SK-N-MC (cell line): ENCODE measurements around the gene TBXT.

Experiments used
- DNase-seq: peaks from one replicate; pipeline ENCODE4 v3.0.0-alpha.2; 2011; ENCODE audit warnings: low read depth, low spot score
- H3K27ac ChIP-seq: fragments of 200-600 bp; sonication (generic); 2 replicates; pipeline ENCODE4 v1.5.1; 2016; ENCODE audit warnings: mixed run types
- H3K36me3 ChIP-seq: fragments of 200-600 bp; sonication (generic); 2 replicates; pipeline ENCODE4 v1.6.1; 2017; ENCODE audit warnings: antibody characterized with exemption, low read length, mixed read lengths; ENCODE audit not compliant: insufficient read depth
- H3K4me3 ChIP-seq: fragments of 200-600 bp; sonication (generic); 2 replicates; pipeline ENCODE4 v1.5.1; 2016
- H3K9ac ChIP-seq: fragments of 200-600 bp; sonication (generic); 2 replicates; pipeline ENCODE4 v1.8.0; 2017; ENCODE audit warnings: mixed run types, mixed read lengths; ENCODE audit not compliant: insufficient read length
- H3K9me3 ChIP-seq: fragments of 200-600 bp; sonication (generic); 2 replicates; pipeline ENCODE4 v1.6.1; 2017; ENCODE audit warnings: low read depth, mild to moderate bottlenecking, antibody characterized with exemption, low read length, moderate library complexity, mixed read lengths
- EZH2 ChIP-seq: fragments of 200-600 bp; sonication (generic); IDR thresholded peaks from one replicate; pipeline ENCODE4 v1.6.1; 2017; ENCODE audit warnings: antibody characterized with exemption
- FOXP2 ChIP-seq: optimal IDR thresholded peaks from 2 replicates; pipeline ENCODE3; 2011; ENCODE audit warnings: mild to moderate bottlenecking, moderate library complexity; ENCODE audit not compliant: insufficient read depth; ENCODE audit errors: extremely low read length, control extremely low read depth
- POLR2AphosphoS5 ChIP-seq: IDR thresholded peaks from 2 replicates; pipeline ENCODE4 v1.6.1; 2012; ENCODE audit warnings: mild to moderate bottlenecking, low read depth, low read length, borderline replicate concordance

TBXT gene

GRCh38 chr6:166174031-166174430 is 6.4 kb upstream of the TBXT start:
- H3K9me3 ChIP-seq: no peaks in the 10 kb centered on the region
- DNase-seq: no peak
- H3K9ac ChIP-seq: no peak overlapping the region
- no peak overlapping the region for H3K27ac ChIP-seq
- no peak overlapping the region for H3K4me3 ChIP-seq
- TF ChIP-seq POLR2AphosphoS5 (no peak), EZH2 (no peak), FOXP2 (no peak)
- H3K36me3 ChIP-seq: no peaks in the 10 kb centered on the region

- no peak overlapping the region for H3K9ac ChIP-seq
- DNase-seq: peak; percentile 32
- H3K9me3 ChIP-seq: no peaks in the 10 kb centered on the region
- no peak overlapping the region for H3K27ac ChIP-seq
- TF ChIP-seq EZH2 (no peak), POLR2AphosphoS5 (no peak), FOXP2 (no peak)
- peak overlapping the region; percentile 59 for H3K4me3 ChIP-seq
- no peaks in the 10 kb centered on the region for H3K36me3 ChIP-seq
Observed at GRCh38 chr6:166173281-166173951, 5.8 kb upstream of the TBXT start.

- no peaks in the 10 kb centered on the region for H3K9me3 ChIP-seq
- H3K4me3 ChIP-seq: peak overlapping the region; percentile 59; the same call in 1 of the 2 replicates
- DNase-seq: no peak
- no peak overlapping the region for H3K9ac ChIP-seq
- no peak for TF ChIP-seq POLR2AphosphoS5
- TF ChIP-seq FOXP2: no peak
- TF ChIP-seq EZH2: no peak
- no peak overlapping the region for H3K27ac ChIP-seq
- H3K36me3 ChIP-seq: no peaks in the 10 kb centered on the region
Observed at GRCh38 chr6:166172546-166172945, 4.9 kb upstream of the TBXT start.

- H3K9ac ChIP-seq: no peak overlapping the region
- H3K9me3 ChIP-seq: no peaks in the 10 kb centered on the region
- H3K27ac ChIP-seq: no peak overlapping the region
- TF ChIP-seq EZH2: no peak
- TF ChIP-seq FOXP2: no peak
- TF ChIP-seq POLR2AphosphoS5: no peak
- DNase-seq: no peak
- no peak overlapping the region for H3K4me3 ChIP-seq
- no peaks in the 10 kb centered on the region for H3K36me3 ChIP-seq
Observed at GRCh38 chr6:166169549-166170421, 2.1 kb upstream of the TBXT start.

- TF ChIP-seq EZH2: peak; percentile 96
- TF ChIP-seq POLR2AphosphoS5: no peak
- no peak for TF ChIP-seq FOXP2
- no peak for DNase-seq
- H3K4me3 ChIP-seq: no peak overlapping the region
Observed at GRCh38 chr6:166168616-166169548, 1.2 kb upstream of the TBXT start.

GRCh38 chr6:166167258-166167731 is 356 bp downstream of the TBXT start:
- TF ChIP-seq POLR2AphosphoS5 (no peak), EZH2 (no peak), FOXP2 (no peak)
- H3K9ac ChIP-seq: no peak overlapping the region
- no peak overlapping the region for H3K4me3 ChIP-seq
- H3K36me3 ChIP-seq: no peaks in the 10 kb centered on the region
- no peaks in the 10 kb centered on the region for H3K9me3 ChIP-seq
- DNase-seq: no peak
- H3K27ac ChIP-seq: no peak overlapping the region

More at GRCh38 chr6:166168616-166169548, 1.2 kb upstream of the TBXT start:
- H3K36me3 ChIP-seq: no peaks in the 10 kb centered on the region
- H3K9ac ChIP-seq: no peak overlapping the region
- H3K27ac ChIP-seq: no peak overlapping the region
- no peaks in the 10 kb centered on the region for H3K9me3 ChIP-seq

- DNase-seq: no peak
- H3K4me3 ChIP-seq: no peak overlapping the region
- H3K9me3 ChIP-seq: no peaks in the 10 kb centered on the region
- H3K27ac ChIP-seq: no peak overlapping the region
- H3K9ac ChIP-seq: no peak overlapping the region
- no peaks in the 10 kb centered on the region for H3K36me3 ChIP-seq
- TF ChIP-seq EZH2 (peak; percentile 45), POLR2AphosphoS5 (no peak), FOXP2 (no peak)
Observed at GRCh38 chr6:166166314-166167257, 1.1 kb downstream of the TBXT start.
